ENCODE data around the gene CCDC3.
"Not testable (repeated sequence)": the region's sequence is repeated elsewhere in the genome, so short reads cannot be mapped to it uniquely, and the experiment has no call there.

CCDC3 gene

GRCh38 chr10:12995425-12995861 is 6.1 kb downstream of the CCDC3 start:
- Histone ChIP-seq H3K36me3 (ENCODE audit: low read depth) (no peaks in the 10 kb centered on the region), H3K27ac (ENCODE audit: poor library complexity, severe bottlenecking) (no peak overlapping the region), H3K27me3 (ENCODE audit: insufficient read depth, poor library complexity, severe bottlenecking) (peaks cover 10% of the 10 kb centered on the region), H3K4me1 (ENCODE audit: insufficient read depth, poor library complexity, severe bottlenecking) (no peaks in the 10 kb centered on the region), H3K9me3 (ENCODE audit: severe bottlenecking) (no peaks in the 10 kb centered on the region), H3K4me3 (ENCODE audit: severe bottlenecking) (no peak overlapping the region)
- TF ChIP-seq CTCF (IDR thresholded peaks at IDR 0.05; ENCODE audit: poor library complexity, severe bottlenecking): no peak
- ATAC-seq (ENCODE audit: low read depth) (no peak), DNase-seq (ENCODE audit: low spot score) (no peak)

- Histone ChIP-seq H3K27me3 (ENCODE audit: insufficient read depth, poor library complexity, severe bottlenecking) (peaks cover 3% of the 10 kb centered on the region), H3K36me3 (ENCODE audit: low read depth) (no peaks in the 10 kb centered on the region), H3K27ac (ENCODE audit: poor library complexity, severe bottlenecking) (no peak overlapping the region), H3K9me3 (ENCODE audit: severe bottlenecking) (no peaks in the 10 kb centered on the region), H3K4me3 (ENCODE audit: severe bottlenecking) (no peak overlapping the region), H3K4me1 (ENCODE audit: insufficient read depth, poor library complexity, severe bottlenecking) (no peaks in the 10 kb centered on the region)
- no peak for TF ChIP-seq CTCF (IDR thresholded peaks at IDR 0.05; ENCODE audit: poor library complexity, severe bottlenecking)
- no peak for ATAC-seq (ENCODE audit: low read depth)
- DNase-seq (ENCODE audit: low spot score): no peak
Observed at GRCh38 chr10:12993595-12993994, 7.9 kb downstream of the CCDC3 start.

GRCh38 chr10:12985347-12985746 is 16.2 kb downstream of the CCDC3 start:
- Histone ChIP-seq H3K27ac (ENCODE audit: poor library complexity, severe bottlenecking) (no peak overlapping the region), H3K9me3 (ENCODE audit: severe bottlenecking) (no peaks in the 10 kb centered on the region), H3K36me3 (ENCODE audit: low read depth) (no peaks in the 10 kb centered on the region), H3K27me3 (ENCODE audit: insufficient read depth, poor library complexity, severe bottlenecking) (no peaks in the 10 kb centered on the region), H3K4me3 (ENCODE audit: severe bottlenecking) (no peak overlapping the region), H3K4me1 (ENCODE audit: insufficient read depth, poor library complexity, severe bottlenecking) (no peaks in the 10 kb centered on the region)
- ATAC-seq (ENCODE audit: low read depth): no peak
- TF ChIP-seq CTCF (IDR thresholded peaks at IDR 0.05; ENCODE audit: poor library complexity, severe bottlenecking): no peak
- no peak for DNase-seq (ENCODE audit: low spot score)

GRCh38 chr10:12984165-12984747 is 17.3 kb downstream of the CCDC3 start:
- ATAC-seq (ENCODE audit: low read depth) (no peak), DNase-seq (ENCODE audit: low spot score) (no peak)
- no peaks in the 10 kb centered on the region for H3K36me3 ChIP-seq (ENCODE audit: low read depth)
- H3K27ac ChIP-seq (ENCODE audit: poor library complexity, severe bottlenecking): no peak overlapping the region
- no peaks in the 10 kb centered on the region for H3K4me1 ChIP-seq (ENCODE audit: insufficient read depth, poor library complexity, severe bottlenecking)
- H3K27me3 ChIP-seq (ENCODE audit: insufficient read depth, poor library complexity, severe bottlenecking): no peaks in the 10 kb centered on the region
- no peak overlapping the region for H3K4me3 ChIP-seq (ENCODE audit: severe bottlenecking)
- H3K9me3 ChIP-seq (ENCODE audit: severe bottlenecking): no peaks in the 10 kb centered on the region
- TF ChIP-seq CTCF (IDR thresholded peaks at IDR 0.05; ENCODE audit: poor library complexity, severe bottlenecking): no peak

- not testable (repeated sequence) for H3K4me1 ChIP-seq (ENCODE audit: insufficient read depth, poor library complexity, severe bottlenecking); H3K27me3 ChIP-seq (ENCODE audit: insufficient read depth, poor library complexity, severe bottlenecking); H3K27ac ChIP-seq (ENCODE audit: poor library complexity, severe bottlenecking); H3K9me3 ChIP-seq (ENCODE audit: severe bottlenecking); DNase-seq (ENCODE audit: low spot score); H3K4me3 ChIP-seq (ENCODE audit: severe bottlenecking); H3K36me3 ChIP-seq (ENCODE audit: low read depth); ATAC-seq (ENCODE audit: low read depth)
Observed at GRCh38 chr10:12983568-12983967, 17.9 kb downstream of the CCDC3 start.

Data from RWPE2 (cell line).